ENCODE measurements around the gene PIK3R5.

- TF ChIP-seq CTCF (IDR thresholded peaks at IDR 0.05; ENCODE audit: insufficient read depth, low read depth, low read length) = no peak
- no peak for TF ChIP-seq EZH2 (IDR thresholded peaks at IDR 0.05; ENCODE audit: insufficient read depth, low read length)
These were observed 30.2 kb upstream of the PIK3R5 start for GRCh38 chr17:8995711-8996110.

Data from astrocyte (in vitro differentiated cells and primary cell).